ENCODE data around the gene TLCD5. TPM values are rescaled to one million over a fixed set of nuclear protein-coding genes. Genes with fewer than 3 reads are reported as not detected.

TLCD5 gene
- total RNA-seq: 1 to 10 TPM in 1 of 4 donors, under 1 TPM in 3; 0.27 to 1.0 (median 0.70) TPM

- H3K36me3 ChIP-seq: no peaks in the 10 kb centered on the region
- no peaks in the 10 kb centered on the region for H3K9me3 ChIP-seq
- in situ Hi-C loops (cut with MboI; ENCODE audit: low sequenced_read_pairs in 4 of 4) (loop anchor here in 2 of 4 donors (25.0 kb wide), 1 partner anchor 112 kb away; no protein-coding TSS in a partner anchor), intact Hi-C loops (cut with DNase I; ENCODE audit: low total_unique reads) (loop anchor here (5.0 kb wide), 1 partner anchor 162 kb away; no protein-coding TSS in a partner anchor)
- peaks cover 0 to 17% (median 0%) of the 10 kb centered on the region in 3 donors for H3K27me3 ChIP-seq
- peaks cover 4 to 6% of the 10 kb centered on the region in 2 donors for H3K4me1 ChIP-seq
- DNase-seq (no peak), ATAC-seq (peak; percentile 39 to 65)
- peak within 1 kb of the TSS; percentile 66 to 85 (median 78) for H3K27ac ChIP-seq
- H3K4me3 ChIP-seq: peak within 1 kb of the TSS; percentile 49 to 78 (median 62)
- TF ChIP-seq POLR2A (IDR thresholded peaks at IDR 0.05): peak; percentile 36 to 56
- TF ChIP-seq, protein P1, sequence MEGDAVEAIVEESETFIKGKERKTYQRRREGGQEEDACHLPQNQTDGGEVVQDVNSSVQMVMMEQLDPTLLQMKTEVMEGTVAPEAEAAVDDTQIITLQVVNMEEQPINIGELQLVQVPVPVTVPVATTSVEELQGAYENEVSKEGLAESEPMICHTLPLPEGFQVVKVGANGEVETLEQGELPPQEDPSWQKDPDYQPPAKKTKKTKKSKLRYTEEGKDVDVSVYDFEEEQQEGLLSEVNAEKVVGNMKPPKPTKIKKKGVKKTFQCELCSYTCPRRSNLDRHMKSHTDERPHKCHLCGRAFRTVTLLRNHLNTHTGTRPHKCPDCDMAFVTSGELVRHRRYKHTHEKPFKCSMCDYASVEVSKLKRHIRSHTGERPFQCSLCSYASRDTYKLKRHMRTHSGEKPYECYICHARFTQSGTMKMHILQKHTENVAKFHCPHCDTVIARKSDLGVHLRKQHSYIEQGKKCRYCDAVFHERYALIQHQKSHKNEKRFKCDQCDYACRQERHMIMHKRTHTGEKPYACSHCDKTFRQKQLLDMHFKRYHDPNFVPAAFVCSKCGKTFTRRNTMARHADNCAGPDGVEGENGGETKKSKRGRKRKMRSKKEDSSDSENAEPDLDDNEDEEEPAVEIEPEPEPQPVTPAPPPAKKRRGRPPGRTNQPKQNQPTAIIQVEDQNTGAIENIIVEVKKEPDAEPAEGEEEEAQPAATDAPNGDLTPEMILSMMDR (IDR thresholded peaks at IDR 0.05 in 4 of 5, conservative IDR thresholded peaks at IDR 0.05 in 1 of 5): no peak
These were observed at the start of gene TLCD5 for GRCh38 chr11:120324932-120325810. TLCD5 (plus strand) TSS chr11:120325299; CDS start chr11:120327442, 2,143 bp downstream.

GRCh38 chr11:120279502-120279901 is 45.6 kb upstream of the TLCD5 start:
- in situ Hi-C loops (cut with MboI; ENCODE audit: low sequenced_read_pairs in 4 of 4) (loop anchor here in 1 of 4 donors (25.0 kb wide), 1 partner anchor 617 kb away; no protein-coding TSS in a partner anchor), intact Hi-C loops (cut with DNase I; ENCODE audit: low total_unique reads) (no loop called here)
- no peaks in the 10 kb centered on the region for H3K9me3 ChIP-seq
- no peak for TF ChIP-seq POLR2A (IDR thresholded peaks at IDR 0.05)
- TF ChIP-seq, protein P1 (IDR thresholded peaks at IDR 0.05 in 4 of 5, conservative IDR thresholded peaks at IDR 0.05 in 1 of 5): no peak
- peaks cover 0 to 8% of the 10 kb centered on the region in 2 donors for H3K4me1 ChIP-seq
- H3K27ac ChIP-seq: no peak overlapping the region
- H3K36me3 ChIP-seq: no peaks in the 10 kb centered on the region
- ATAC-seq: no peak
- H3K4me3 ChIP-seq: no peak overlapping the region
- no peak for DNase-seq
- no peaks in the 10 kb centered on the region for H3K27me3 ChIP-seq

- in situ Hi-C loops (cut with MboI; ENCODE audit: low sequenced_read_pairs in 4 of 4): loop anchor here in 1 of 4 donors (25.0 kb wide), 1 partner anchor 618 kb away; no protein-coding TSS in a partner anchor
- ATAC-seq: no peak
These were observed 44.5 kb upstream of the TLCD5 start for GRCh38 chr11:120280600-120281051.

DNA sequence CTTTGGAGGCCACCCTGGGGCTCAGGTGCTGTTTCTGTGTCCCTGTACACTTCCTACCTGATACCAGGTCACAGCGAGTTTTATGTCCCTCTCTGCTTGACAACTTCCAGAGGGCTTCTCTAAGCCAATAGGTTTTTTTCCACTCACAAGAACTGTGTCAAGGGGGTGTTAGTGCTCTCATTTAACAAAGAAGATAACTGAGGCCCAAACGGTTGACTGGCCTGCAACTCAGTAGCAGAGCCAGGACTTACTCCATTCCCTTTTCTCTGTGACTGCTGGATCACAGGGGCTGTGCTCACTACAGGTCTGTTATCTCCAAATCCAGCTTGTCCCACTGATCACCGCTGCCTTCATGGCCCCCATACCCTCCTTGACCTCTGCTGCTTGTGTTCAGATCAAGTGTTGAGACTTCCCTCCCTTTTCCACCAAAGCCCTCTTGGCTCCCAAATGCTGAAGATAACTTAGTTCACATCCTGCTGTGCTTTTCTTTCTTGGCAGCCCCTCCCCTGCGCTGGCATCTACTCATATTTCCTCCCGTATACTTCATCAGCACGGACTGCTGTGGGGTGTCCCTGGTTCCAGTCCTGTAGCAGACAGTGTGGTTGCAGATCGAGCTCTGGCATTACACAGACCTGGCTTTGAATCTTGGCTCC is 43.8 kb upstream of the TLCD5 start:
- DNase-seq: no peak
- Histone ChIP-seq H3K27me3 (no peaks in the 10 kb centered on the region), H3K4me1 (peaks cover 0 to 8% of the 10 kb centered on the region in 2 donors), H3K9me3 (no peaks in the 10 kb centered on the region), H3K27ac (no peak overlapping the region), H3K36me3 (no peaks in the 10 kb centered on the region), H3K4me3 (no peak overlapping the region)
- in situ Hi-C loops (cut with MboI; ENCODE audit: low sequenced_read_pairs in 4 of 4) (loop anchor here in 1 of 4 donors (25.0 kb wide), 1 partner anchor 619 kb away; no protein-coding TSS in a partner anchor), intact Hi-C loops (cut with DNase I; ENCODE audit: low total_unique reads) (no loop called here)
- no peak for ATAC-seq
- TF ChIP-seq POLR2A (IDR thresholded peaks at IDR 0.05): no peak
- TF ChIP-seq, protein P1 (IDR thresholded peaks at IDR 0.05 in 4 of 5, conservative IDR thresholded peaks at IDR 0.05 in 1 of 5): no peak

More at GRCh38 chr11:120280600-120281051, 44.5 kb upstream of the TLCD5 start:
- no peaks in the 10 kb centered on the region for H3K9me3 ChIP-seq
- no peak overlapping the region for H3K4me3 ChIP-seq
- no peaks in the 10 kb centered on the region for H3K27me3 ChIP-seq
- intact Hi-C loops (cut with DNase I; ENCODE audit: low total_unique reads): no loop called here
- TF ChIP-seq POLR2A (IDR thresholded peaks at IDR 0.05): no peak
- TF ChIP-seq, protein P1 (IDR thresholded peaks at IDR 0.05 in 4 of 5, conservative IDR thresholded peaks at IDR 0.05 in 1 of 5): no peak
- DNase-seq: no peak
- H3K36me3 ChIP-seq: no peaks in the 10 kb centered on the region
- H3K27ac ChIP-seq: no peak overlapping the region
- peaks cover 0 to 8% of the 10 kb centered on the region in 2 donors for H3K4me1 ChIP-seq
